ENCODE data around the gene PLEKHG3.

The PLEKHG3 gene

DNA sequence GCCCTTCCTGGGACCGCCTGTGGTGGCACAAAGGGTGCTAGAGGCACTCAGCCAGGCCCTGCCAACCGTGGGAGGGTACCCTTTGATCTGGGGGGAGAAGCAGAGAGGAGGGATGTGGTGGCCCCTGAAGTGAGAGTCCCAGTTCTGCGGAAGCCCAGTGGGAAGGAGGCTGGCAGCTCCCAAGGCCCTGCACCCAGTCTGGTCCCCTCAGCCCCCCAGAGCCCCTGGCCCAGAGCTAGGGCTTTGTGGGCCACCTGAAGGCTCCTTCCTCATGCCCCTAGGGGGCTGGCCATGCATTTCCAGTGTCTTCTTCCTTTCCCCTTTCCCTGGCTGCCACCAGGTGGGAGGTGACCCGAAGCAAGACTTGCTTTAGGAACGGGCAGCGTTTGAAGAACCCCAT is 44.3 kb downstream of the PLEKHG3 start:
- DNase-seq (ENCODE audit: insufficient read length, low spot score) (no peak), FAIRE-seq (no peak)
- TF ChIP-seq POLR2A (IDR thresholded peaks at IDR 0.05; ENCODE audit: low read depth, low read length) (no peak), SPI1 (IDR thresholded peaks at IDR 0.05; ENCODE audit: low read depth, low read length) (no peak)

DNA sequence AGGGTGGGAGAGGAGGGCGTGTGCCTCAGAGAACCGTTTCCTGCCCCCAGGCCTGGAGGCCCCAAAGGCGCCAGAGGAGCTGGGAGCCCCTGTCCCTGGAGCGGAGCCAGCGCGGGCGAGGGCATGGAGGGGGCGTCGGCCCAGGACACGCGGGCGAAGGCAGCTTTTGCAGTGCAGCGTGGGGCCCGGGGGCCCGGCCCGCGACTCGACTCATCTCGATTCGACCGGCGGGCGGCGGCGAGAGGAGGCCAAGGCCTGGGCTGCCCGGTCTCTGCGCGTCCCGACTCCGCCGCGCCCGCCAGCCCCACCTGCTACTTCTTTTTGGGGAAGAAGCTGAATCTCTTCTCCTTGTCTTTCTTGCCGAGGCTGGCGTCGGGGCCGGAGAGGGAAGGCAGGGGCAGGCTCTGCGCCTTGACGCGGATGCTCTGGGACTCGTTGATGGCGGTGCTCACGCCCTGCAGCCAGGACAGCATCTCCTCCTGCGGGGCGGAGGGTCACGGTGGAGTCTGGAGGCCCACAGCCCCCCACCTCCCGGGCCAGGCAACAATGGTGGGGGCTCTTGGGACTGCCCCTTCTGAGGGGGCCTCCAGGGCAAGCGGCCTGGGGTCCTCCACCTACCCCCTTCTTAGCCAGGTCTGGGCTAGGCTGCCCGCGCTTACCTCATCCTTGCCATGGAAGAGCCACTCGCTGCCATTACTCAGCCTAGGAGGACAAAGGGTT is 44.9 kb downstream of the PLEKHG3 start:
- TF ChIP-seq TAF1 (IDR thresholded peaks at IDR 0.05; ENCODE audit: low read depth, low read length) = no peak
- no peak for TF ChIP-seq POU2F2 (IDR thresholded peaks at IDR 0.05; ENCODE audit: low read depth, low read length)
- TF ChIP-seq POLR2AphosphoS5 (IDR thresholded peaks at IDR 0.05; ENCODE audit: low read depth, low read length) = no peak
- no peak for FAIRE-seq
- no peak for DNase-seq (ENCODE audit: insufficient read length, low spot score)

DNA sequence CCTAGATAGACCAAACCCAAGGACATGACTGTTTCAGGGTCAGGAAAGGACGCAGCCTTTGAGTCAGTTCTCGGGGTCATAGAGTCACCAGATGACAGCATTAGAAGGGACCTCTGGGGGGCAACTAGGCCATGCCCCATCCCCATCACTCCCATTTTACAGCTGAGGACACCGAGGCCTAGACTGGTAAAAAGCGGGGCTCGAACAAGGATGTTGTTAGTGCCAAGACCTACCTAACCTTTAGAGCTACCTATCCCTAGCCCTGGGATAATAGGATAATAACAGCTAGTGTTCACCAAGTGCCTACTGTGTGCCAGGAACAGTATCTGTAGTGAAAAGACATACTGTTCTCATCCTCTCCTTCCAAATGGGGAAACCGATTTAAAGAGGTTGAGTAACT is 48.7 kb downstream of the PLEKHG3 start:
- DNase-seq (ENCODE audit: insufficient read length, low spot score) = no peak
- TF ChIP-seq SPI1 (IDR thresholded peaks at IDR 0.05; ENCODE audit: low read depth, low read length) = no peak
- no peak for TF ChIP-seq POLR2A (IDR thresholded peaks at IDR 0.05; ENCODE audit: low read depth, low read length)
- no peak for TF ChIP-seq PAX5 (IDR thresholded peaks at IDR 0.05; ENCODE audit: insufficient read depth, low read length, severe bottlenecking)
- TF ChIP-seq TAF1 (IDR thresholded peaks at IDR 0.05; ENCODE audit: low read depth, low read length) = no peak
- TF ChIP-seq POLR2AphosphoS5 (IDR thresholded peaks at IDR 0.05; ENCODE audit: low read depth, low read length) = no peak
- no peak for TF ChIP-seq POU2F2 (IDR thresholded peaks at IDR 0.05; ENCODE audit: low read depth, low read length)
- no peak for FAIRE-seq

DNA sequence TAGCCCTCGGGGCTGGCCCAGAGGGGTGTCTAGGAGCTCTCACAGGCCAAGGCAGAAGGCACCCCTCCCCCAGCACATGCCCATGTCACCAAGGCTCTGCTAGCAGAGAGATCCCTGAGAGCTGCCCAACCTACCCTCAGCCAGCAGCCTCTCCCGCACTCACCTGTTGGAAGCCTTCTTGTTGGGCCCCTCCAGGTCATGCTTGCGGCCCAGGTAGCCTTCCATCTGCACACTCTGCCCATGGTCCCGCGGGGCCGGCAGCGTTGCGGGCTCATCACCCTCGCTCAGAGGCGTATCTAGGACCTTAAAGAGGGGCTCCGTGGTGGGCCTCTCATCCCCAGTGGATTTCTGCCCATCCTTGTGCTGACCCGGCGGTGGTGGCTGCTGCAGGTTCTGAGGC is 49.1 kb downstream of the PLEKHG3 start:
- no peak for FAIRE-seq
- DNase-seq (ENCODE audit: insufficient read length, low spot score) = no peak
- no peak for TF ChIP-seq POLR2A (IDR thresholded peaks at IDR 0.05; ENCODE audit: low read depth, low read length)
- TF ChIP-seq TAF1 (IDR thresholded peaks at IDR 0.05; ENCODE audit: low read depth, low read length) = no peak
- TF ChIP-seq POU2F2 (IDR thresholded peaks at IDR 0.05; ENCODE audit: low read depth, low read length) = no peak
- no peak for TF ChIP-seq POLR2AphosphoS5 (IDR thresholded peaks at IDR 0.05; ENCODE audit: low read depth, low read length)
- TF ChIP-seq SPI1 (IDR thresholded peaks at IDR 0.05; ENCODE audit: low read depth, low read length) = no peak
- TF ChIP-seq PAX5 (IDR thresholded peaks at IDR 0.05; ENCODE audit: insufficient read depth, low read length, severe bottlenecking) = no peak

DNA sequence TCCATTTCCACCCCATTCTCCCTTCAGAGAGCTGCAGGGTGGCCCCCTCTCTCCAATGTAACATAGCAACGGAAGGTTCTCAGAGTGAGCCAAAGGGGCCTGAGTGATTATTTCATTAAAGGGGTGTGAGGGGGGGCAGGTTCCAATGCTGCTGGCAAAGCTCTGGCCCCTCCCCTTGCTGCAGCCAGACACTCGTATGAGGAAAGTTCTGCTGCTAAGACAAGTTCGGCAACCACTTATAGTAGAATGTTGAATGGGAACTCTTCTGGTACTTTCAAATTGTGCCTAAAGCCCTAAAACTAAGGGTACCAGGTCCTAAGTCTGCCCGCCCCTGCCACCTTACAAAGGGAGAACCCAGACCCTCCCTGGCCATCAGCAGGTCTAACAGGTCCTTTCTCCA is 49.8 kb downstream of the PLEKHG3 start:
- TF ChIP-seq TAF1 (IDR thresholded peaks at IDR 0.05; ENCODE audit: low read depth, low read length) (no peak), PAX5 (IDR thresholded peaks at IDR 0.05; ENCODE audit: insufficient read depth, low read length, severe bottlenecking) (no peak), POLR2AphosphoS5 (IDR thresholded peaks at IDR 0.05; ENCODE audit: low read depth, low read length) (no peak), SPI1 (IDR thresholded peaks at IDR 0.05; ENCODE audit: low read depth, low read length) (no peak), POLR2A (IDR thresholded peaks at IDR 0.05; ENCODE audit: low read depth, low read length) (no peak), POU2F2 (IDR thresholded peaks at IDR 0.05; ENCODE audit: low read depth, low read length) (no peak)
- DNase-seq (ENCODE audit: insufficient read length, low spot score) = no peak
- FAIRE-seq = no peak

DNA sequence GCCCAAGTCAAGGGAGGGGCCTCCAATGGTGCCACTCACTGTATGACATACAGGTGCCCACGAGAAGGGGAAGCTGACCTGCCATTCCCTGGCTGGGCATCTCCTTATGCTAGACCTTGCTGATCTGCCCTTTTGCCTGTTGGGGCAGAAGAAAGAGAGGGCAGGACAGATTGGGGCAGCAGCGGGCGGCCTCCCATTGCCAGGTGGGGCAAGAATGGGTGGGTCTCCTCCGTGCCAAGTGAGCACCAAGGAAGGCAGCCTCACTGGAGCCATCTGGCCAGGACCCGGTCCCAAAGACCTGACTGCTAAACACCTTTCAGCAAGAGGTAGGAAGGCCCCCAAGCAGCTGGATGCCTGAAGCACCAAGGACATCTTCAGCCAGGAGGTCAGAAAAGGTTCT is 50.5 kb downstream of the PLEKHG3 start:
- FAIRE-seq (no peak), DNase-seq (ENCODE audit: insufficient read length, low spot score) (no peak)
- TF ChIP-seq PAX5 (IDR thresholded peaks at IDR 0.05; ENCODE audit: insufficient read depth, low read length, severe bottlenecking) (no peak), TAF1 (IDR thresholded peaks at IDR 0.05; ENCODE audit: low read depth, low read length) (no peak), POLR2A (IDR thresholded peaks at IDR 0.05; ENCODE audit: low read depth, low read length) (no peak), SPI1 (IDR thresholded peaks at IDR 0.05; ENCODE audit: low read depth, low read length) (no peak)

DNA sequence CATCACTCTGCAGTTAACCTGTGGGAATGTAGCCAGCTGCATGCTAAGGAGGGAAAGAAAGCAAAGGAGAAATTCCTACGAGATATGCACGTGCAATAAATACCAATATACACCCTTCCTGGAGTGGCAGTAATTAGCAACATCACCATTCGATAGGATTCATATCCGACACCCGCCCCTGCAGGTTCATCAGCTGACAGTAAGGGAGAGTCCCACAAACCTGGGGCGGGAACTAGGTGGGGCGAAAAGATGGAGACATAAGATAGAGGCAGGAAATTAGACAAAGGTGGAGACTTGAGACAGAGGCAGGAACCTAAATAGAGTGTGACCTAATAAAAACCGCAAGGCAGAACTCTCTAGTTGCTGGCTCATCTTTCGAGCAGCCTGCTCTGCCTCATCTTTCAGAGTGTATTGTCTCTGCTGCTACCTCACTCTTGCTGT is 51.6 kb downstream of the PLEKHG3 start:
- no peak for DNase-seq (ENCODE audit: insufficient read length, low spot score)
- FAIRE-seq = no peak
- TF ChIP-seq TAF1 (IDR thresholded peaks at IDR 0.05; ENCODE audit: low read depth, low read length) = no peak
- TF ChIP-seq POU2F2 (IDR thresholded peaks at IDR 0.05; ENCODE audit: low read depth, low read length) = no peak
- TF ChIP-seq POLR2A (IDR thresholded peaks at IDR 0.05; ENCODE audit: low read depth, low read length) = no peak
- TF ChIP-seq SPI1 (IDR thresholded peaks at IDR 0.05; ENCODE audit: low read depth, low read length) = no peak
- no peak for TF ChIP-seq POLR2AphosphoS5 (IDR thresholded peaks at IDR 0.05; ENCODE audit: low read depth, low read length)
- TF ChIP-seq PAX5 (IDR thresholded peaks at IDR 0.05; ENCODE audit: insufficient read depth, low read length, severe bottlenecking) = no peak

DNA sequence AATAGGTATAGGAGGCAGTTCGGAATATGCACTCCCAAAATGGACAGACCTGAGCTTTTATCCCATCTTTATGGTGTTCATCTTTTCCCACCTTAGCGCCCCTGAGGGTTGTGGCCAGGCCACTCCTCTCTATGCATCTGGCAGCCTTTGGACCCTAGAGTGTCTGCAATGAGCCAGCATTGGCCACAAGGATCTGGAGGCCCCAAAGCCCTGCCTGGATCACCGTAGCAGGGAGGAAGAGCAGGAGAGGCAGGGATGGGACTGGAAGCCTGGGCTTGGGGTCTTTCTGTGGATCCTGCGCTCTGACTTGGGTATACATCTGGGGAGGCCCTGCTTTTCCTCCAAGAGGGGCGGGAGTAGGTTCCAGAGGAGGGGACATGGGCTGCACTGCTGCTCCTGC is 52.5 kb downstream of the PLEKHG3 start:
- DNase-seq (ENCODE audit: insufficient read length, low spot score) = no peak
- FAIRE-seq = no peak
- TF ChIP-seq POLR2A (IDR thresholded peaks at IDR 0.05; ENCODE audit: low read depth, low read length) (no peak), POLR2AphosphoS5 (IDR thresholded peaks at IDR 0.05; ENCODE audit: low read depth, low read length) (no peak), POU2F2 (IDR thresholded peaks at IDR 0.05; ENCODE audit: low read depth, low read length) (no peak), PAX5 (IDR thresholded peaks at IDR 0.05; ENCODE audit: insufficient read depth, low read length, severe bottlenecking) (no peak), TAF1 (IDR thresholded peaks at IDR 0.05; ENCODE audit: low read depth, low read length) (no peak), SPI1 (IDR thresholded peaks at IDR 0.05; ENCODE audit: low read depth, low read length) (no peak)

DNA sequence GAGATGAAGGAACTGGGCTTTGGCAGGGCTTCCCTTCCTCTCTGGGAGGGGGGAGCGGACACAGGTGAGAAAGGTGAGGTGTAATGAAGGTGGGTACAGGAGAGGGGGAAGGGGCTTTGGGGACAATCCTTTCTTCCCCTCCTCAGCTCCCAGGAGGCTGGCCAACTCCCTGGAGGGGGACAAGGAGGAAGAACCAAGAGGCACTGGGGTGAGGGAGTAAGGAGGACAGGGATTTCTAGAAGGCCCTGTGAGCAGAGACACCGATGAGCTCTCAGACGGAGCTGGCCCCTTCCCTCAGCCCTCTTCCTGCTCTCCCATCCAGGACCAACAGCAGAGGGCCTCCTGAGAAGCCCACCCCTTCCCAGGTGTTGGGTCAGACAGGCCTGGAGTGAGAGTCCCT is 53.4 kb downstream of the PLEKHG3 start:
- no peak for TF ChIP-seq POLR2AphosphoS5 (IDR thresholded peaks at IDR 0.05; ENCODE audit: low read depth, low read length)
- TF ChIP-seq TAF1 (IDR thresholded peaks at IDR 0.05; ENCODE audit: low read depth, low read length) = no peak
- no peak for TF ChIP-seq POU2F2 (IDR thresholded peaks at IDR 0.05; ENCODE audit: low read depth, low read length)
- TF ChIP-seq POLR2A (IDR thresholded peaks at IDR 0.05; ENCODE audit: low read depth, low read length) = no peak
- no peak for TF ChIP-seq PAX5 (IDR thresholded peaks at IDR 0.05; ENCODE audit: insufficient read depth, low read length, severe bottlenecking)
- no peak for TF ChIP-seq SPI1 (IDR thresholded peaks at IDR 0.05; ENCODE audit: low read depth, low read length)
- DNase-seq (ENCODE audit: insufficient read length, low spot score) = no peak
- no peak for FAIRE-seq

DNA sequence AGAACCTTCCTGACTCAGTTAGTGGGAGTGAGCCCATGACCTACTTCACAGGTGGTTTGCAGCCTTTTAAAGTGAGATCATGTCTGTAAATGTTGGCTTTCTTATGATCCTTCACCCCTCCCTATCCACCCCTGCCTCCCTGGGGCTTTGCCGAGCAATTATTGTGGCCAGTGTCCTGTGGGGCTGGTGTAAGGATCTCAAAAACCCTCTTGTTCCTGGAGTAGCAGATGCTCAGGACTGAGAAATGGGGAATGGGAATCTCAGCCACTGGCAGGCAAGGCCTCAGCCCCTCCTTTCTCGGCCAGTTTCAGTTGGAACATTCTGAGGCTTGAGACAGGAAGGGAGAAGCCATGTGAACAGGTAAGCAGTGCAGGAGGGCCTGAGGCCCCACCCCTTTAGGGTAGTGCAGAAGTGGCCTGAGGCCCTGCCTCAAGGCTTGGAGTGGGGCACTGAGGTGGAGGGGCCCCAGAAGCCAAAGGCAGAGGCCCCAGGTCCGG is 53.8 kb downstream of the PLEKHG3 start:
- FAIRE-seq (no peak), DNase-seq (ENCODE audit: insufficient read length, low spot score) (no peak)
- TF ChIP-seq POLR2A (IDR thresholded peaks at IDR 0.05; ENCODE audit: low read depth, low read length) (no peak), POU2F2 (IDR thresholded peaks at IDR 0.05; ENCODE audit: low read depth, low read length) (no peak), TAF1 (IDR thresholded peaks at IDR 0.05; ENCODE audit: low read depth, low read length) (no peak), PAX5 (IDR thresholded peaks at IDR 0.05; ENCODE audit: insufficient read depth, low read length, severe bottlenecking) (no peak), POLR2AphosphoS5 (IDR thresholded peaks at IDR 0.05; ENCODE audit: low read depth, low read length) (no peak), SPI1 (IDR thresholded peaks at IDR 0.05; ENCODE audit: low read depth, low read length) (no peak)

Measured in GM12891 (cell line).